Thyroid gland (tissue), 4 donors: Measurements from ENCODE around the gene LRRC28. TPM values are rescaled to one million over a fixed set of nuclear protein-coding genes. Genes with fewer than 3 reads are reported as not detected.
A peak's percentile ranks its signal among the peaks of the same experiment; 100 is the strongest.

ENCODE experiments used
- DNase-seq, 2 donors: peaks; one replicate each; pipeline ENCODE4 v3.0.0-alpha.2; 2019
- H3K27ac ChIP-seq, 3 donors: fragments of 200-600 bp; sonication (generic); 1 replicate in 2 of 3; 2 replicates in 1 of 3; pipeline ENCODE4 v1.5.1; 2016 to 2019; ENCODE audit warnings: mild to moderate bottlenecking in 1 of 3, moderate library complexity in 1 of 3
- H3K27me3 ChIP-seq: fragments of 200-600 bp; sonication (generic); one replicate; pipeline ENCODE4 v1.5.1; 2019
- H3K36me3 ChIP-seq, 2 donors: fragments of 200-600 bp; sonication (generic); one replicate each; pipeline ENCODE4 v1.5.1; 2016 to 2019
- H3K4me1 ChIP-seq, 2 donors: fragments of 200-600 bp; sonication (generic); one replicate each; pipeline ENCODE4 v1.5.1; 2017 to 2019
- H3K4me3 ChIP-seq, 3 donors: fragments of 200-600 bp; sonication (generic); replicated peaks in 1 of 3; 1 replicate in 2 of 3; 2 replicates in 1 of 3; pipeline ENCODE4 v1.5.1; 2016; ENCODE audit warnings: mild to moderate bottlenecking in 1 of 3
- H3K9me3 ChIP-seq: fragments of 200-600 bp; sonication (generic); one replicate; pipeline ENCODE4 v1.5.1; 2017
- POLR2A ChIP-seq, 2 donors: fragments of 450-650 bp; IDR thresholded peaks; one replicate each; pipeline ENCODE4 v1.6.1; 2017; ENCODE audit warnings: antibody characterized with exemption in 2 of 2, mild to moderate bottlenecking in 2 of 2, moderate library complexity in 1 of 2
- WGBS, 2 donors: methylation state at CpG; one replicate each; pipeline ENCODE4 v1.1.5; 2017; 5-methylcytosine and 5-hydroxymethylcytosine counted together
- intact Hi-C: fragments of 100-400 bp; cut with DNase I; formaldehyde crosslinking; loops from one replicate; pipeline ENCODE4 v1.15.1; 2023
- total RNA-seq, 4 donors: library from RNA; depleted of rRNA; stranded (reverse); fragments of >200 nt; gene quantifications; one replicate each; pipeline ENCODE4 v1.2.3, GENCODE V29; 2016
- TF ChIP-seq, protein P1 (sequence below), 6 experiments: fragments of 200-600 bp in 3 of 6; fragments of 450-650 bp in 3 of 6; sonication (generic) in 3 of 6; IDR thresholded peaks; one replicate each; pipeline ENCODE4 v1.5.1; 2016 to 2019; ENCODE audit warnings: antibody characterized with exemption in 6 of 6, mild to moderate bottlenecking in 2 of 6, inconsistent platforms in 1 of 6, moderate library complexity in 1 of 6

The LRRC28 gene
- total RNA-seq, 4 donors from 2014 or later = 36.1 to 51.6 (median 44.8) TPM

DNA sequence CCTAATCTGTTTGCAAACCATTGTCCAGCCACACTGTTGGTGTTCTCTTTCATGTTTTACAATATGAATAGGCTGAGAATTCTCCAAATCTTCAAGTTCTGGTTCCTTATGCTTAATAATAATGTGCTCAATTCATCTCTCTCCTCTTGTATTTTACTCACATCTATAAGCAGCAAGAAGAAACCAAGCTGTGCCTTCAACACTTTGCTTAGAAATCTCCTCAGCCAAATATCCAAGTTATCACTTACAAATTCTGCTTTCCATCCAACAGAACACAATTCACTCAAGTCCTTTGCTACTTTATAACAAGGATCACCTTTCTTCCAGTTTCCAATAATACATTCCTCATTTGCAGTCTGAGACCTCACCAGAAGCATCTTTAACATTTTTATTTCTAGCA, 117.5 kb downstream of the LRRC28 start:
- no peak overlapping the region for H3K4me3 ChIP-seq
- no peak for DNase-seq
- TF ChIP-seq POLR2A (IDR thresholded peaks at IDR 0.05) = no peak
- TF ChIP-seq, protein P1, sequence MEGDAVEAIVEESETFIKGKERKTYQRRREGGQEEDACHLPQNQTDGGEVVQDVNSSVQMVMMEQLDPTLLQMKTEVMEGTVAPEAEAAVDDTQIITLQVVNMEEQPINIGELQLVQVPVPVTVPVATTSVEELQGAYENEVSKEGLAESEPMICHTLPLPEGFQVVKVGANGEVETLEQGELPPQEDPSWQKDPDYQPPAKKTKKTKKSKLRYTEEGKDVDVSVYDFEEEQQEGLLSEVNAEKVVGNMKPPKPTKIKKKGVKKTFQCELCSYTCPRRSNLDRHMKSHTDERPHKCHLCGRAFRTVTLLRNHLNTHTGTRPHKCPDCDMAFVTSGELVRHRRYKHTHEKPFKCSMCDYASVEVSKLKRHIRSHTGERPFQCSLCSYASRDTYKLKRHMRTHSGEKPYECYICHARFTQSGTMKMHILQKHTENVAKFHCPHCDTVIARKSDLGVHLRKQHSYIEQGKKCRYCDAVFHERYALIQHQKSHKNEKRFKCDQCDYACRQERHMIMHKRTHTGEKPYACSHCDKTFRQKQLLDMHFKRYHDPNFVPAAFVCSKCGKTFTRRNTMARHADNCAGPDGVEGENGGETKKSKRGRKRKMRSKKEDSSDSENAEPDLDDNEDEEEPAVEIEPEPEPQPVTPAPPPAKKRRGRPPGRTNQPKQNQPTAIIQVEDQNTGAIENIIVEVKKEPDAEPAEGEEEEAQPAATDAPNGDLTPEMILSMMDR (IDR thresholded peaks at IDR 0.05) = no peak
- H3K27me3 ChIP-seq = no peaks in the 10 kb centered on the region
- no peaks in the 10 kb centered on the region for H3K9me3 ChIP-seq
- no peaks in the 10 kb centered on the region for H3K4me1 ChIP-seq
- H3K36me3 ChIP-seq = no peaks in the 10 kb centered on the region
- intact Hi-C loops = no loop called here
- no peak overlapping the region for H3K27ac ChIP-seq

DNA sequence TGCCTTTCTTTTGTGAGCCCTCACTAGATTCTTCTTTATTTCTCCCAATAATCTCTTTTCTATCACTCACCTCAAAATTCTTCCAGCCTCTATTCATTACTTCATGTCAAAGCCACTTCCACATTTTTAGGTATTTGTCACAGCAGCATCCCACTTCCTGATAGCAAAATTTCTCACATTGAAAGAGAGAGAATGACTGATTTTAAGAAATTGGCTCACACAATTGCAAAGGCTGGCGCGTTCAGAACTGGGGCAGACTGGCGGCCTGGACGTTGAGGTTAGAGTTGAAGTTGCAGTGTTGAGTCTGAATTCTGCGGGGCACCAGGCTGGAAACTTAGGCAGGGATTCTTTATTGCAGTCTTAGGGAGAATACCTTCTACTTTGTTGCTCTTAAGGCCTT, 117.9 kb downstream of the LRRC28 start:
- H3K36me3 ChIP-seq = no peaks in the 10 kb centered on the region
- no peak for DNase-seq
- no peak overlapping the region for H3K4me3 ChIP-seq
- H3K4me1 ChIP-seq = no peaks in the 10 kb centered on the region
- no peak overlapping the region for H3K27ac ChIP-seq
- H3K27me3 ChIP-seq = no peaks in the 10 kb centered on the region
- WGBS, 2 donors = 97 to 98% methylated on average over 5 of the region's 5 CpGs
- H3K9me3 ChIP-seq = no peaks in the 10 kb centered on the region
- TF ChIP-seq, protein P1 (IDR thresholded peaks at IDR 0.05) = no peak
- no peak for TF ChIP-seq POLR2A (IDR thresholded peaks at IDR 0.05)
- intact Hi-C loops = no loop called here

DNA sequence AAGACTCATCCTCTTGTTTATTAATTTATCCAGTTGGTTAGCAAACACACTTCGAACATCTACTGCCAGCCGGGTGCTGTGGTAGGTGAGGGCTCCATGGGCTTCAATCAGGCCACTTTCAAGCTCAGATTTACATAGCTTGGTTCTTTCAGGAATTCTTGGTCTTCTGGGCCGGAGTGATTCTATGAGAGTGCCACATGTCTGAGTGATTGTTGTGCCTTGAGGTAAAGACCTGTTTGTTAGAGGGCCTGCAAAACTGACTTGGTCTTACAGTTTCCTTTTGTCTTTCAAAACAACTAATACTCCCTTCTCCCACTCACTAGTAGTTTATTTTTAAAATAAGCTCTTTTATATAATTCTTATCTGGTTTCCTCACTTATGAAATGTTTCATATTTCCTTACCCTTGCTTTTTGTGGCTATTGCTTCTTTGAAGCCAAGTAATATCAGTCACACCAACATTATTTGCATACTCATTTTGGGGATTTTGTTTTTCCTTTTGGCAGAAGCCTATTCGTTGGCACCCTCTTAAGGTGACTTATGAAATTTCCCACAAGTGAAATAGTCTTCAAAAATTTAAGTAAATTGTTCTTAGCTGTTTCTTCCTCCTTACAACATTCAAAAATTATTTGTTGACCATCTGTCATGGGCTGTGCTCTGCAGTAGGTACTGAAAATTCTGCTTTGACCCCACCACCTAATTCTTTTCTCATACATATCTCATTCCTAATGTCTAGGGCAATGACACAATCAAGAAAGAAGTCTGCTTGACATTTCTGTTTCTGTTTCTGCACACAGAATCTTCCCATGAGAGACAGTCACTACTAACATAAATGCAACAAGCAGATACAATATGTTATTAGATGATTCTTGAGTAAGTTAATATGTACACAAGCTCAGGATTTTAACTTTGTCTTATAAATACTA, 120.2 kb downstream of the LRRC28 start:
- 80 to 85% methylated on average over 4 of the region's 4 CpGs for WGBS, 2 donors
- no peaks in the 10 kb centered on the region for H3K4me1 ChIP-seq
- no peaks in the 10 kb centered on the region for H3K9me3 ChIP-seq
- TF ChIP-seq, protein P1 (IDR thresholded peaks at IDR 0.05) = no peak
- TF ChIP-seq POLR2A (IDR thresholded peaks at IDR 0.05) = no peak
- no peak overlapping the region for H3K27ac ChIP-seq
- H3K4me3 ChIP-seq = no peak overlapping the region
- no peaks in the 10 kb centered on the region for H3K36me3 ChIP-seq
- H3K27me3 ChIP-seq = no peaks in the 10 kb centered on the region
- DNase-seq = no peak
- intact Hi-C loops = no loop called here

DNA sequence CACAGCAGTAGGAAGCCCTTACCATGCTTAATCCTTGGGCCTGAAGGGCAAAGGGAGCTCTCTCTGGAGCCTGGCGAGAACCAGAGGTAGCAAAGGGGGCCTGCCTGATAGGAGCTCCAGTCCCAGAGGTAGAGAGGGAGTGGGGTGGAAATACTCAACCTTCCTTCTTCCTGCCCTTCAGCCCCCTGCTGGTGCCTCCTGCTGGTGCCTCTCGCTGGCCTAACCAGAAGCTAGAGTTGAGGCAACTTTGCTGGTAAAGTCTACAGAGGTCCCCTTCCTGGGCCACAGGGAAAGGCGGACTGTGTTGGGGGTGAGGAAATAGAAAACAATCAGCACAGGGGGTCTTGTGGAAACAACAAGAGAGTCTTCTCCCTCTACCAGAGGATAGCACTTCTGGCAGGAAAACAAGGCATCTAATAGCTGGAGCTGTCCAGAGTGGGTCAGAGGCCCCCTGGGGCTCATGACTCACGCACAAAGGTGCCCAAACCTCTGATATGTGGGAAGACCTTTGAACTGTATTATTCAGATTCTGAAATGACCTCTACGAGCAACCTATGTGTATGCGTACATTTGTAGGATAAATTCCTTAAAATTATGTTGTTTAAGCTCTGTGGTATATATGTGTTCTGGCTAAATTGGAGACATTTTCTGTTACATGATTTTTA, 133.9 kb downstream of the LRRC28 start:
- TF ChIP-seq, protein P1 (IDR thresholded peaks at IDR 0.05) = no peak
- no peak for TF ChIP-seq POLR2A (IDR thresholded peaks at IDR 0.05)
- 96 to 97% methylated on average over 6 of the region's 6 CpGs for WGBS, 2 donors
- Histone ChIP-seq H3K36me3 (no peaks in the 10 kb centered on the region), H3K27me3 (no peaks in the 10 kb centered on the region), H3K4me3 (no peak overlapping the region), H3K4me1 (peaks cover 0 to 15% of the 10 kb centered on the region in 2 donors), H3K27ac (no peak overlapping the region), H3K9me3 (no peaks in the 10 kb centered on the region)
- intact Hi-C loops = no loop called here
- DNase-seq = no peak

DNA sequence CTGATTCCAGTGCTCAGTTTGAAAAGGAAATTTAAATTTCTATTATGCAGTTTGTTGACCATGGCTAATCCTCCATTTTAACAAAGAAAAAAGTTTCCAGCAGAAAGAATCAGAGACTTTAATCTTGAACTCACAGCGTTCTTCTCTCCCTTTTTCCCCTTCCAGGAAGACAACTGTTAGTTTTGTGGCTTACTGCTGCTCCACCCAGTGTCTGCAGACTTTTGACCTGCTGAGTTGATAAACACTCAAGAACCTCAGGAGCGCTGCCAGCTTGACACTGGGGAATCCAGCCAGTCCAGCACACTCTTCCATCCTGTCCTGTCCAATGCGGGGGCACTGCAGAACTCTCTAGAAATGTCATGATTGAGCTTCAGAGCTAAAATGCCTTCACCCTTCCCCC, 134.6 kb downstream of the LRRC28 start:
- 10 to 25% methylated on average over 3 of the region's 3 CpGs for WGBS, 2 donors
- peak; percentile 81 to 88 for DNase-seq
- TF ChIP-seq POLR2A (IDR thresholded peaks at IDR 0.05) = no peak
- TF ChIP-seq, protein P1 (IDR thresholded peaks at IDR 0.05) = peak in 1 of 6 experiments; percentile 7
- Histone ChIP-seq H3K27ac (no peak overlapping the region), H3K9me3 (no peaks in the 10 kb centered on the region), H3K4me3 (no peak overlapping the region), H3K36me3 (no peaks in the 10 kb centered on the region), H3K27me3 (no peaks in the 10 kb centered on the region), H3K4me1 (peaks cover 0 to 15% of the 10 kb centered on the region in 2 donors)
- intact Hi-C loops = no loop called here
